Stimulated activated CD4-positive, alpha-beta T cell treated with anti-CD3 and anti-CD28 coated beads, Interleukin-4, amount 100 ng/mL, for 1 hour (primary cell): Measurements from ENCODE around the gene DBX2.
"Not testable (repeated sequence)": the region's sequence is repeated elsewhere in the genome, so short reads cannot be mapped to it uniquely, and the experiment has no call there.

Source experiments
- DNase-seq: peaks from one replicate; pipeline ENCODE4 v3.0.0-alpha.2; 2020

The DBX2 gene

GRCh38 chr12:45008211-45008610 lies 42.7 kb downstream of the DBX2 start:
- DNase-seq = no peak

DNA sequence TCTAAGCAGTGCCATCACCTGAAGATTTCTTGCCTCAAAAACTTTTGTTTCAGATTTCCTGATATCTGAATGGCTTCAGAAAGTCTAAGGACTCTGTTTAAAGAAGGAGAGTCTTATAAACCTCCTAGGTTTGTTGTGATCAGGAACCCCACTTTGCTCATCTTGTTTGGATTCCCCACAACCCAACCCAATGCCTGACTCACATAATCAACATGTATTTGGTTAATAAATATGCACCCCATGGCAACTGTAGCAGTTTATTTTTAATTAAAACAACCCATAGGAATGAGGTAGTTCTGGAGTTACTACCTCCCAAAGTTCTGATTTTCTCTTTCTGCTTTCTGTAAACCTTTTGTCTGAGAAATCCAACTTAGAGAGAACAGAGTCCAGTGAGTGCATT lies 51.5 kb downstream of the DBX2 start:
- DNase-seq = no peak

GRCh38 chr12:44993161-44993560 lies 57.7 kb downstream of the DBX2 start:
- DNase-seq = no peak

GRCh38 chr12:44984863-44985262 lies 66.0 kb downstream of the DBX2 start:
- not testable (repeated sequence) for DNase-seq

DNA sequence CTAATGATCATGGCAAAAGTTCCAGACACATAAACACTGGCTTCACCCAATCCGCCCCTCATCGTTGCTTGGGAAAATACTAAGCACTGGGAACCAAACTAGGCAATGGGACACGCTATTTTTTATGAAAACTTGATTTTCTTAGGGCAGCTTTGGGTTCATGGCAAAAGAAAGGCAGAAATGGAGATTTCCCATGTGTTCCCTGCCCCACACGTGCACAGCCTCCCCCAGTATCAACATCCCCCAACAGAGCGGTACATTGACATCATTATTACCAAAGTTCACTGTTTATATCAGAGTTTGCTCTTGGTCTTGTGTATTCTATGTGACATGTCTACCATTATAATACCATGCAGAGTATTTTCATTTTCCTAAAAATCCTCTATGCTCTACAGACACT lies 71.0 kb downstream of the DBX2 start:
- no peak for DNase-seq

GRCh38 chr12:44976246-44976645 lies 74.7 kb downstream of the DBX2 start:
- DNase-seq = no peak

- DNase-seq = no peak
Measured at GRCh38 chr12:44972746-44973421, 78.0 kb downstream of the DBX2 start.

DNA sequence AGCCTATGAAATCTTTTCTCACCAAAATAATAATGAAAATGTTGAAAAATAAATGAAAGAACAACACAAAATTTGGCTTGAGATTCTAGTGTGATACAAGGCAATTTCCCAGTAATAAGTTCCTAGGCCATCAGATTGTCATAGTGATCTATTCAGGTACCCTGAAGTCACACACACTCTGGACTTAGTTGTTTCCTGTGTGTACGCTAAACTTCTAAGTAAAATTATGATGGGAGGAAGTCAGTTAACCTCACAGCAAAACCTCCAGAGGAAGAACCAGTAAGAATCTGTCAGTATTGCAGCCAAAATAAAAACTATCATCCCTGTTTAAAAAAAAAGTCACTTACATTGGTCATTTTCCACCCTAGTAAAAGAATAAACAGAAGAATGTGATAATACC lies 81.9 kb downstream of the DBX2 start:
- DNase-seq = no peak
